HepG2 (cell line): ENCODE results near the gene INPP4B. TPM values are rescaled to one million over a fixed set of nuclear protein-coding genes. Genes with fewer than 3 reads are reported as not detected.

Source experiments
- ATAC-seq: fragments of 200-7000 bp; cut with Tn5 transposase; 3 replicates; pipeline ENCODE4 v1.9.1; 2020; ENCODE audit warnings: mild to moderate bottlenecking, moderate library complexity
- BruUV-seq: library from RNA; stranded (reverse); fragments of 400-500 nt; replicated peaks from 2 replicates; lab custom pipeline; 2021; lab: Mats Ljungman, UMichigan
- CTCF ChIA-PET: fragments of 300-600 bp; formaldehyde crosslinking; extraction: SDS; loops from one replicate; lab custom pipeline; 2021; ENCODE audit warnings: low total read pairs, inconsistent platforms, low intra/inter-chr PET ratio; lab: Yijun Ruan, JAX
- POLR2A ChIA-PET: fragments of 350-600 bp; sonication (Branson Sonifier 250); formaldehyde crosslinking; loops from one replicate; lab custom pipeline; 2020; ENCODE audit warnings: antibody characterized with exemption, inconsistent platforms; lab: Yijun Ruan, JAX
- DNase-seq: peaks from one replicate; pipeline ENCODE4 v3.0.0-alpha.2; 2015; ENCODE audit warnings: low spot score
- FAIRE-seq: peaks from 3 replicates; lab custom pipeline; 2011; peaks lifted over from hg19 to GRCh38; lab: Jason Lieb, UNC
- H2AFZ ChIP-seq: one replicate; pipeline ENCODE4 v1.6.1; 2011; ENCODE audit warnings: low read length, inconsistent platforms
- H3K27ac ChIP-seq: fragments of 300-600 bp; 3 replicates; pipeline ENCODE4 v1.8.0; 2011; ENCODE audit warnings: mixed run types, mild to moderate bottlenecking, mixed read lengths, low read length, inconsistent platforms; ENCODE audit not compliant: insufficient read depth; ENCODE audit errors: extremely low read length
- H3K27me3 ChIP-seq, 2 experiments: fragments of 200-600 bp in 1 of 2; 2 replicates in 1 of 2; 3 replicates in 1 of 2; pipeline versions ENCODE4 v1.6.0 to v1.8.0; 2011; ENCODE audit warnings: low read length in 2 of 2, mild to moderate bottlenecking in 2 of 2, moderate library complexity in 2 of 2, inconsistent platforms in 1 of 2; ENCODE audit not compliant: insufficient read depth in 2 of 2, control insufficient read depth in 1 of 2
- H3K36me3 ChIP-seq, 2 experiments: fragments of 200-600 bp in 1 of 2; replicated peaks in 1 of 2; 2 replicates in 1 of 2; 3 replicates in 1 of 2; pipeline versions ENCODE4 v1.5.1 to v1.8.0; 2011; ENCODE audit warnings: low read length in 2 of 2, inconsistent platforms in 1 of 2; ENCODE audit not compliant: insufficient read depth in 2 of 2, control insufficient read depth in 1 of 2
- H3K4me1 ChIP-seq: 2 replicates; pipeline ENCODE4 v1.5.1; 2012; ENCODE audit warnings: low read length, inconsistent platforms; ENCODE audit not compliant: insufficient read depth
- H3K4me2 ChIP-seq: 2 replicates; pipeline ENCODE4 v1.6.0; 2011; ENCODE audit warnings: low read depth, low read length, inconsistent platforms
- H3K4me3 ChIP-seq, 3 experiments: fragments of 200-600 bp in 1 of 3; sonication (generic), shearing (Covaris generic) in 1 of 3; replicated peaks in 1 of 3; 2 replicates each; pipeline ENCODE4 v1.5.1; 2011 to 2016; ENCODE audit warnings: low read length in 3 of 3, inconsistent platforms in 2 of 3, low read depth in 2 of 3, mild to moderate bottlenecking in 2 of 3, control low read depth in 1 of 3, mixed read lengths in 1 of 3; ENCODE audit not compliant: insufficient read depth in 1 of 3
- H3K79me2 ChIP-seq: one replicate; pipeline ENCODE4 v1.6.1; 2011; ENCODE audit warnings: low read length, inconsistent platforms; ENCODE audit not compliant: insufficient read depth
- H3K9ac ChIP-seq: 2 replicates; pipeline ENCODE4 v1.6.0; 2011; ENCODE audit warnings: mild to moderate bottlenecking, low read depth, low read length, inconsistent platforms; ENCODE audit not compliant: insufficient read depth
- H3K9me3 ChIP-seq: 2 replicates; pipeline ENCODE4 v1.5.1; 2012; ENCODE audit warnings: mild to moderate bottlenecking, low read length
- H4K20me1 ChIP-seq: 2 replicates; pipeline ENCODE4 v1.6.0; 2011; ENCODE audit warnings: inconsistent platforms, mild to moderate bottlenecking, low read length, moderate library complexity; ENCODE audit not compliant: insufficient read depth
- ARNT ChIP-seq: fragments of 450-650 bp; IDR thresholded peaks from 2 replicates; pipeline ENCODE4 v1.6.1; 2017
- GRHL1 ChIP-seq: sonication (generic); formaldehyde crosslinking; conservative IDR thresholded peaks from 2 replicates; pipeline ENCODE4 v1.8.0; 2022; ENCODE audit warnings: missing genetic modification reagents
- IKZF1 ChIP-seq: fragments of 450-650 bp; IDR thresholded peaks from 2 replicates; pipeline ENCODE4 v1.7.1; 2016
- MTA1 ChIP-seq: sonication (generic); formaldehyde crosslinking; IDR thresholded peaks from 2 replicates; pipeline ENCODE4 v1.4.0; 2020; ENCODE audit warnings: missing genetic modification reagents, mild to moderate bottlenecking, borderline replicate concordance
- NCOA1 ChIP-seq: sonication (generic); formaldehyde crosslinking; IDR thresholded peaks from 2 replicates; pipeline ENCODE4 v1.9.0; 2021; ENCODE audit warnings: missing genetic modification reagents
- RCOR2 ChIP-seq: IDR thresholded peaks from 2 replicates; pipeline ENCODE4 v1.6.1; 2016; ENCODE audit warnings: missing biosample characterization, missing genetic modification reagents
- SALL2 ChIP-seq: sonication (generic); formaldehyde crosslinking; IDR thresholded peaks from 2 replicates; pipeline ENCODE4 v1.8.1; 2023; ENCODE audit warnings: mild to moderate bottlenecking, missing genetic modification reagents, inconsistent platforms
- STAG1 ChIP-seq: sonication (generic); formaldehyde crosslinking; IDR thresholded peaks from 2 replicates; pipeline ENCODE4 v1.4.0; 2020; ENCODE audit warnings: missing genetic modification reagents
- TSC22D2 ChIP-seq: sonication (generic); formaldehyde crosslinking; IDR thresholded peaks from 2 replicates; pipeline ENCODE4 v1.5.1; 2020; ENCODE audit warnings: missing genetic modification reagents, mild to moderate bottlenecking, borderline replicate concordance
- ZKSCAN5 ChIP-seq: sonication (generic); formaldehyde crosslinking; IDR thresholded peaks from 2 replicates; pipeline ENCODE4 v1.5.1; 2020; ENCODE audit warnings: mild to moderate bottlenecking, missing genetic modification reagents
- ZNF337 ChIP-seq: sonication (generic); formaldehyde crosslinking; IDR thresholded peaks from 2 replicates; pipeline ENCODE4 v1.5.1; 2020; ENCODE audit warnings: missing genetic modification reagents, low read depth, mild to moderate bottlenecking, borderline replicate concordance
- ZNF577 ChIP-seq: sonication (generic); formaldehyde crosslinking; IDR thresholded peaks from 2 replicates; pipeline ENCODE4 v1.4.0; 2020; ENCODE audit warnings: mild to moderate bottlenecking, low read depth, missing genetic modification reagents, borderline replicate concordance
- ZNF616 ChIP-seq: sonication (generic); formaldehyde crosslinking; IDR thresholded peaks from 2 replicates; pipeline ENCODE4 v1.5.0; 2020; ENCODE audit warnings: low read depth, mild to moderate bottlenecking, missing genetic modification reagents
- ZNF652 ChIP-seq: IDR thresholded peaks from 2 replicates; pipeline ENCODE4 v1.6.1; 2016; ENCODE audit warnings: low read depth, borderline replicate concordance
- WGBS: methylation state at CpG from one replicate; pipeline ENCODE4 v1.1.6; 2017; ENCODE audit warnings: low lambda C conversion rate; 5-methylcytosine and 5-hydroxymethylcytosine counted together
- in situ Hi-C: cut with HindIII; loops from 2 replicates; pipeline ENCODE4 v1.10.0; 2017; ENCODE audit warnings: low pct_unique_long_range_greater_than_20kb; ENCODE audit not compliant: extremely low pct_ligation_motif_present
- intact Hi-C: fragments of 100-400 bp; cut with micrococcal nuclease; formaldehyde crosslinking; loops from one replicate; pipeline ENCODE4 v1.10.0; 2022; ENCODE audit not compliant: unreplicated experiment
- polyA plus RNA-seq, 8 experiments: library from polyadenylated mRNA; depleted of rRNA in 3 of 8; stranded (reverse) in 7 of 8; unstranded in 1 of 8; fragments of >200 nt; fragmentation: Illumina TruSeq in 4 of 8; extraction: Trizol in 4 of 8; gene quantifications; 2 replicates each; pipeline versions ENCODE4 v1.2.1 to v1.2.3, GENCODE V29; 2011 to 2016; ENCODE audit warnings: low read depth in 4 of 8, missing spikeins in 1 of 8, mixed read lengths in 1 of 8; ENCODE audit not compliant: insufficient read depth in 1 of 8
- total RNA-seq, 5 experiments: library from RNA; depleted of rRNA; stranded (reverse); fragments of >200 nt; fragmentation: Illumina TruSeq; extraction: Trizol; gene quantifications; 2 replicates each; pipeline ENCODE4 v1.2.3, GENCODE V29; 2016; ENCODE audit warnings: low read depth in 1 of 5
- TF ChIP-seq, protein P1 (sequence below): sonication (generic); formaldehyde crosslinking; IDR thresholded peaks from 2 replicates; pipeline ENCODE4 v1.5.0; 2020; ENCODE audit warnings: missing genetic modification reagents
- TF ChIP-seq, protein P2 (sequence below): sonication (generic); formaldehyde crosslinking; IDR thresholded peaks from 2 replicates; pipeline ENCODE4 v1.5.0; 2020; ENCODE audit warnings: missing genetic modification reagents
- TF ChIP-seq, protein P3 (sequence below): sonication (generic); formaldehyde crosslinking; conservative IDR thresholded peaks from 2 replicates; pipeline ENCODE4 v1.8.0; 2022; ENCODE audit warnings: mild to moderate bottlenecking, moderate library complexity, missing genetic modification reagents

Gene INPP4B
- total and polyA plus RNA-seq, 2 of the 13 experiments (the other 11 are each of a cell fraction or from before 2014, with no cell fraction given): not detected

DNA sequence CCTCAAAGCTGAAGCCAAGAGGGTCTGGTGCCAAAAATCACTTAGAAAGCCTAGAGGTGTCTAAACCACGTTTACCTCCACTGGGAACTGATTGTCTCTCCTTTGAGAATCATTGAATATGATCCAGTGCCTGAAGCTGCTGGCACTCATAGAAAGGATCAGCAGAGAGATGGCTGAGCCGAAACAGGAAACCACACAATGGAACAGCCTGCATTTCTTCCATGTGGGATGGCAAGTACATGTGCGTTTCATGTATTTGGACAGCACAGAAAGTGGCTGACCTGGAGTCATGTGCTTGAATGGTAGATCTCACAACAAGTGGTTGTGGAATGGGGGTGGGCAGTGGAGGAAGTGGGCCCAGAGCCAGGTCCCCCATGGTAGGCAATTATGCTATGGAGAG is 533.7 kb downstream of the INPP4B start:
- no peak for FAIRE-seq
- no peaks in the 10 kb centered on the region for H3K79me2 ChIP-seq
- H3K9ac ChIP-seq: no peak overlapping the region
- TF ChIP-seq, protein P1, sequence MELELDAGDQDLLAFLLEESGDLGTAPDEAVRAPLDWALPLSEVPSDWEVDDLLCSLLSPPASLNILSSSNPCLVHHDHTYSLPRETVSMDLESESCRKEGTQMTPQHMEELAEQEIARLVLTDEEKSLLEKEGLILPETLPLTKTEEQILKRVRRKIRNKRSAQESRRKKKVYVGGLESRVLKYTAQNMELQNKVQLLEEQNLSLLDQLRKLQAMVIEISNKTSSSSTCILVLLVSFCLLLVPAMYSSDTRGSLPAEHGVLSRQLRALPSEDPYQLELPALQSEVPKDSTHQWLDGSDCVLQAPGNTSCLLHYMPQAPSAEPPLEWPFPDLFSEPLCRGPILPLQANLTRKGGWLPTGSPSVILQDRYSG (CRISPR knock-in tag): no peak
- TF ChIP-seq IKZF1: no peak
- no peak for TF ChIP-seq RCOR2 (CRISPR knock-in tag)
- no peak for TF ChIP-seq STAG1 (CRISPR knock-in tag)
- no peak for TF ChIP-seq ZNF652 (CRISPR knock-in tag)
- TF ChIP-seq, protein P2, sequence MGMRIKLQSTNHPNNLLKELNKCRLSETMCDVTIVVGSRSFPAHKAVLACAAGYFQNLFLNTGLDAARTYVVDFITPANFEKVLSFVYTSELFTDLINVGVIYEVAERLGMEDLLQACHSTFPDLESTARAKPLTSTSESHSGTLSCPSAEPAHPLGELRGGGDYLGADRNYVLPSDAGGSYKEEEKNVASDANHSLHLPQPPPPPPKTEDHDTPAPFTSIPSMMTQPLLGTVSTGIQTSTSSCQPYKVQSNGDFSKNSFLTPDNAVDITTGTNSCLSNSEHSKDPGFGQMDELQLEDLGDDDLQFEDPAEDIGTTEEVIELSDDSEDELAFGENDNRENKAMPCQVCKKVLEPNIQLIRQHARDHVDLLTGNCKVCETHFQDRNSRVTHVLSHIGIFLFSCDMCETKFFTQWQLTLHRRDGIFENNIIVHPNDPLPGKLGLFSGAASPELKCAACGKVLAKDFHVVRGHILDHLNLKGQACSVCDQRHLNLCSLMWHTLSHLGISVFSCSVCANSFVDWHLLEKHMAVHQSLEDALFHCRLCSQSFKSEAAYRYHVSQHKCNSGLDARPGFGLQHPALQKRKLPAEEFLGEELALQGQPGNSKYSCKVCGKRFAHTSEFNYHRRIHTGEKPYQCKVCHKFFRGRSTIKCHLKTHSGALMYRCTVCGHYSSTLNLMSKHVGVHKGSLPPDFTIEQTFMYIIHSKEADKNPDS (CRISPR knock-in tag): no peak
- TF ChIP-seq NCOA1: no peak
- TF ChIP-seq ZNF577 (CRISPR knock-in tag): no peak
- no peak for TF ChIP-seq ZNF616
- no peak for TF ChIP-seq ZNF337 (CRISPR knock-in tag)
- no peak for TF ChIP-seq GRHL1 (CRISPR knock-in tag)
- TF ChIP-seq ZKSCAN5 (CRISPR knock-in tag): no peak
- TF ChIP-seq, protein P3, sequence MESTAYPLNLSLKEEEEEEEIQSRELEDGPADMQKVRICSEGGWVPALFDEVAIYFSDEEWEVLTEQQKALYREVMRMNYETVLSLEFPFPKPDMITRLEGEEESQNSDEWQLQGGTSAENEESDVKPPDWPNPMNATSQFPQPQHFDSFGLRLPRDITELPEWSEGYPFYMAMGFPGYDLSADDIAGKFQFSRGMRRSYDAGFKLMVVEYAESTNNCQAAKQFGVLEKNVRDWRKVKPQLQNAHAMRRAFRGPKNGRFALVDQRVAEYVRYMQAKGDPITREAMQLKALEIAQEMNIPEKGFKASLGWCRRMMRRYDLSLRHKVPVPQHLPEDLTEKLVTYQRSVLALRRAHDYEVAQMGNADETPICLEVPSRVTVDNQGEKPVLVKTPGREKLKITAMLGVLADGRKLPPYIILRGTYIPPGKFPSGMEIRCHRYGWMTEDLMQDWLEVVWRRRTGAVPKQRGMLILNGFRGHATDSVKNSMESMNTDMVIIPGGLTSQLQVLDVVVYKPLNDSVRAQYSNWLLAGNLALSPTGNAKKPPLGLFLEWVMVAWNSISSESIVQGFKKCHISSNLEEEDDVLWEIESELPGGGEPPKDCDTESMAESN (CRISPR knock-in tag): no peak
- TF ChIP-seq SALL2 (CRISPR knock-in tag): no peak
- TF ChIP-seq ARNT: no peak
- TF ChIP-seq MTA1: no peak
- no peak for TF ChIP-seq TSC22D2 (CRISPR knock-in tag)
- no peaks in the 10 kb centered on the region for H3K27me3 ChIP-seq
- DNase-seq: no peak
- no peaks in the 10 kb centered on the region for H4K20me1 ChIP-seq
- H3K4me3 ChIP-seq: no peak overlapping the region
- in situ Hi-C loops (no loop called here), intact Hi-C loops (no loop called here)
- CTCF ChIA-PET: no interaction called here
- H3K9me3 ChIP-seq: no peaks in the 10 kb centered on the region
- ATAC-seq: no peak
- H3K27ac ChIP-seq: no peak overlapping the region
- WGBS: 0% methylated on average over 2 of the region's 3 CpGs
- no peaks in the 10 kb centered on the region for H3K36me3 ChIP-seq
- H3K4me2 ChIP-seq: no peak overlapping the region
- no peak overlapping the region for H2AFZ ChIP-seq
- BruUV-seq: no TSS peak
- no peaks in the 10 kb centered on the region for H3K4me1 ChIP-seq
- POLR2A ChIA-PET: no interaction called here
